Hematopoietic multipotent progenitor cell (in vitro differentiated cells): ENCODE measurements around the gene OR4K15. TPM values are rescaled to one million over a fixed set of nuclear protein-coding genes. Genes with fewer than 3 reads are reported as not detected.
A peak's percentile ranks its signal among the peaks of the same experiment; 100 is the strongest.
"Not testable (repeated sequence)": the region's sequence is repeated elsewhere in the genome, so short reads cannot be mapped to it uniquely, and the experiment has no call there.

ENCODE experiments used
- DNase-seq, 3 donors: peaks; one replicate each; pipeline ENCODE4 v3.0.0-alpha.2; 2011 to 2015; ENCODE audit warnings: low read depth in 2 of 3, low spot score in 2 of 3
- total RNA-seq: library from RNA; depleted of rRNA; stranded (reverse); fragments of >200 nt; gene quantifications from one replicate; pipeline ENCODE4 v1.2.3, GENCODE V29; 2012

Gene OR4K15
- under 0.01 TPM for total RNA-seq

GRCh38 chr14:19975291-19975690 is at the start of gene OR4K15:
Gene OR4K15, plus strand, starts transcription at chr14:19975591. Its CDS starts 0 bp downstream, at chr14:19975591.
- DNase-seq: no peak

DNA sequence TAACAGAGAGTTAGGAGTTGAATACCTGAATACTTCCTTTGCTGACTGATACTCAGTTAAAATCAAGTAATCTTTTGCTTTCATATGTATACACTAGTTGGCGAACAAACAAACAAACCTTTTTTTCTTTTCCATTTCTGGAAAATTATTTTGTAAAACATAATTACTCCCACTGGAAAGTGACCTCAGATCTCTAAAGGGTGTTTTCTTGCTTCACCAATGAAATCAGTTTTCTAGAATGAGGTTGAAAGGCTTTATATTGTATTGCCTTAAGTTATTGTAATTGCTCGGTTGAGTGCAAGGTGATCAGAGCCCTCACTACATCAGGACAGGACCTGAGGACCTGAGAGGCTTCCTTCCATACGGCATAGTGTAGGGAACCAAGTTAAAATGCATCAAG is 44.8 kb upstream of the OR4K15 start, which contains the start of gene OR4K1:
OR4K1 (plus strand) TSS at position 301 of the 400 bp plus-strand sequence. CDS start 4,750 bp downstream, outside the sequence.
- no peak for DNase-seq

- no peak for DNase-seq
Observed at GRCh38 chr14:19941668-19942067, 33.7 kb upstream of the OR4K15 start.

DNA sequence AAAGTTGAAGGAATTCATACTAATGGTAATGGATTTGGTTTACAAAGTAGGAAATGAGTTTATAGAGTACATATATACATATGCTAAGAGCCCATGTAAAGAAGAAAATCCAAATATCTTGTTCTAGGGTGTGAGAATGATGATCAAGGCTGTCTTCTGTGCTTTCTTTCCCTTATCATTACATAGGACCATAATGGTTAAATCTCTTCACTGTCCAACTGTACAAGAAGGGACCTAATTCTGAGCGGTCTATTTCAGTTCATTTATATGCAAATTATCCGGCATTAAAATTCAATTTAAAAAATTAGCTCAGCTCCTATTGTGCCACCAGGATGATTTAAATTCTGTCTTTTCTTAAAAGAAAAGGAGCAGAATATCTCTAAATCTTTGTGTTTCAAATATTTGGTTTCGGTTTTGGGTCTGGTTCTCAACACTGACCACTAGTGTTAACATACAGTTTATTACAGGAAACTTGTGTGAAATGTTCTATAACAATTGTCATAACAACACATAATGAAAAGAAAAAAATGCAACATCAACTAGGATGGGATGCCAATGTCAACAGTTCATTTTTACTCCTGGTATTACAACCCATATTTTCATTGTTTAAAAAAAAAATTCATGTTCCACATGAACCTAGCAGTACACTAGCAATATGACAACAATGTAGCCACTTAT is 27.8 kb upstream of the OR4K15 start:
- no peak for DNase-seq

DNA sequence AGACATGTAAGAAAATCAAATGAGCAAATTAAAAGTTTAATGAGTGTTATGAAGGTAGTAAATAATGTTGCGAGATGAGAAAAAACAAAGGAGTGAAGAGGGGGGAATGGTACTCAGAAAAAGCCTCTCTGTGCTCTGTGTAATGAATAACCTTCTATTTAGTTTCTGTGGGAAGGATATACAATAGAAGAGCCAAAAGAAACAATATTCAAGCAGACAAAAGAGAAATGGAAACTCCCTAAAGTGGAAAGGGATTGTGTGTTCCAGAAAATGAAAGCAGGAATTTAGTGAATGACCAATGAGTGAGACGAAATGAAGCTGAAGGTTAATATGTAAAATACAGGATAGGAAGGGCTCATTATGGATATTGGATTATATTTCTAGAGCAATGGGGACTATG is 26.2 kb upstream of the OR4K15 start:
- DNase-seq: no peak

DNA sequence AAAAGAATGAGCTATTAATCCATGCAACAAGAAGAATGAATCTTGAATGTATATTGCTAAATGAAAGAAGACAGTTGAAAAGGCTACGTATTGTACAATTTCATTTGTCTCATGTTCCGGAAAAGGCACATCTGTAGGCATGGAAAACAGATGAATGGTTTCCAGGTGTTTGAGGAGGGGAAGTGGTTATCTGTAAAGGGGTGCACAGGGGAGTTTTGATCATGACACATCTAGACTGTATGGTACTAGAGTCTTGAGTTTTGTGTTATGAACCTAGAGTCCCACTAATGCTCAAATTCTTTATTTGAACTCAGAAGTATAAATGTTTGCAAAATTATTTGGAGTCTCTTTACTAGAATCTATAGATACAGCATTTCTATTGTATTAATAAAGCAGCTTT is 5.7 kb upstream of the OR4K15 start:
- not testable (repeated sequence) for DNase-seq

- peak in 1 of 3 donors; percentile 1 for DNase-seq
Observed at GRCh38 chr14:19974844-19975243, 547 bp upstream of the OR4K15 start.

DNA sequence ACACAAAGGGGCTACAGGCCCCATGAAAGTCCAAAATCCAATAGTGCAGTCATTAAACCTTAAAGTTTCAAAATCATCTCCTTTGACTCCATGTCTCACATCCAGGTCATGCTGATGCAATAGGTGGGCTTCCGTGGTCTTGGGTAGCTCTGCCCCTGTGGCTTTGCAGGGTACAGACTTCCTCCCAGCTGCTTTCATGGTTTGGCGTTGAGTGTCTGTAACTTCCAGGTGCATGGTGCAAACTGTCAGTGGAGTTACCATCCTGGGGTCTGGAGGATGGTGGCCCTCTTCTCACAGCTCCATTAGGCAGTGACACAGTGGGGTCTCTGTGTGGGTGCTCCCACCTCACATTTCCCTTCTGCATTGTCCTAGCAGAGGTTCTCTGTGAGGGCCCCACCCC is 18.0 kb downstream of the OR4K15 start:
- no peak for DNase-seq

DNA sequence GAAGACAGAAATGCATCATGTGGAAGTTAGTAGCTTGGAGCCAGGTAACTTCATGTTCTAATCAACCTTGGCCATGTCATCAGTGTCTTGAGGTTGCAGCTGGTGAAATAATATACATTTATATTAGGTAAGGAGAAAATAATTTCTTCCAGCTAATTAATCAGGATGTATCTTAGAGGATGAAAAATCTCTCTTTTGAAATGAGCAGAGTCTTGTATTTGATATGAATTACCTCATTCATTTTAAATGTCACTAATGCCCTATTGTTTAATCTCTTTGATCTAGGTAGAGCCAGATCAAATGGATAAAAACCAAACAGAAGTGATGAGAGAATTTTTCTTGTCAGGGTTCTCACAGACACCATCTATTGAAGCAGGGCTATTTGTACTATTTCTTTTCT is 26.5 kb downstream of the OR4K15 start, which contains the start of gene OR4Q2:
OR4Q2 (plus strand) TSS at position 301 of the 400 bp plus-strand sequence.
- no peak for DNase-seq

DNA sequence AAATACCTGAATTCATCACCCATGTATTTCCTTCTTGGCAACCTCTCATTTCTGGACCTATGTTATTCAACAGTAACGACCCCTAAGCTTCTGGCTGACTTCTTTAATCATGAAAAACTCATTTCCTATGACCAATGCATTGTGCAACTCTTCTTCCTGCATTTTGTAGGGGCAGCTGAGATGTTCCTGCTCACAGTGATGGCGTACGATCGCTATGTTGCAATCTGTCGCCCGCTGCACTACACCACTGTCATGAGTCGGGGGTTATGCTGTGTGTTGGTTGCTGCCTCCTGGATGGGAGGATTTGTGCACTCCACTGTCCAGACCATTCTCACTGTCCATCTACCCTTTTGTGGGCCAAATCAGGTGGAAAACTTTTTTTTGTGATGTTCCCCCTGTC is 26.9 kb downstream of the OR4K15 start:
- no peak for DNase-seq

DNA sequence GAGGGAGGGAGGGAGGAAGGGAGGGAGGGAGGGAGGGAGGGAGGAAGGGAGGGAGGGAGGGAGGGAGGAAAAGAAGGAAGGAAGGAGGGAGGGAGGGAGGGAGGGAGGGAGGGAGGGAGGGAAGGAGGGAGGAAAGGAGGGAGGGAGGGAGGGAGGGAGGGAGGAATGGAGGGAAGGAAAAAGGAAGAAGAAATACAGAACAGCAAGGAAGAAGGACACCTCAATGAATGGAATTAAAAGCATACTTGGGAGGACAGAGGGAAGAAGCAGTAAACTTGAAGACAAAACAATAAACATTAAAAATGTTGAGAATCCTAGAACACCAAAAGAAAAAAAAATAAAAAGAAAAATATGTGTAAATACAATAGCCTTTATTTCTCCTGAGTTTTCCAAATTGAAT is 32.8 kb downstream of the OR4K15 start:
- DNase-seq: no peak

- DNase-seq: no peak
Observed at GRCh38 chr14:20019257-20019865, 44.0 kb downstream of the OR4K15 start, which contains the start of gene OR4K14. Gene OR4K14, minus strand, starts transcription at chr14:20019307. Its CDS starts 4,114 bp downstream, at chr14:20015193.

Other genes starting within 250 kb of the OR4K15 start
- under 0.01 TPM for gene OR4Q3, start 232.0 kb upstream of the OR4K15 start, total RNA-seq
- under 0.01 TPM for gene OR4M1, start 202.1 kb upstream of the OR4K15 start, total RNA-seq
- gene OR4N2, start 171.8 kb upstream of the OR4K15 start, total RNA-seq: not detected
- under 0.01 TPM for gene OR4K2, start 100.4 kb upstream of the OR4K15 start, total RNA-seq
- under 0.01 TPM for gene OR4K5, start 55.0 kb upstream of the OR4K15 start, total RNA-seq
- not detected for gene OR4K1, start 44.7 kb upstream of the OR4K15 start, total RNA-seq
- not detected for gene OR4Q2, start 26.6 kb downstream of the OR4K15 start, total RNA-seq
- not detected for gene OR4K14, start 43.7 kb downstream of the OR4K15 start, total RNA-seq
- not detected for gene OR4K13, start 60.4 kb downstream of the OR4K15 start, total RNA-seq
- gene OR4L1, start 84.5 kb downstream of the OR4K15 start, total RNA-seq: not detected
- not detected for gene OR4K17, start 135.1 kb downstream of the OR4K15 start, total RNA-seq
- not detected for gene OR4N5, start 163.2 kb downstream of the OR4K15 start, total RNA-seq
- not detected for gene OR11G2, start 215.3 kb downstream of the OR4K15 start, total RNA-seq
- gene OR11H6, start 248.1 kb downstream of the OR4K15 start, total RNA-seq: under 0.01 TPM